AG04450 (cell line): Measurements from ENCODE around the gene CHL1. TPM values are rescaled to one million over a fixed set of nuclear protein-coding genes. Genes with fewer than 3 reads are reported as not detected.

Source experiments
- CTCF ChIA-PET: fragments of 300-600, 350-600 bp; formaldehyde crosslinking; extraction: SDS; loops from one replicate; lab custom pipeline; 2022; ENCODE audit warnings: antibody characterized with exemption, inconsistent platforms; lab: Charles Lee
- POLR2A ChIA-PET: fragments of 350-600 bp; formaldehyde crosslinking; extraction: SDS; loops from one replicate; lab custom pipeline; 2021; ENCODE audit warnings: antibody characterized with exemption, inconsistent platforms; lab: Yijun Ruan, JAX
- DNase-seq: peaks from one replicate; pipeline ENCODE4 v3.0.0-alpha.2; 2011; ENCODE audit warnings: low read depth, low spot score
- H3K27ac ChIP-seq: one replicate; pipeline ENCODE4 v1.5.1; 2012; ENCODE audit warnings: low read depth, low read length, control low read depth
- H3K27me3 ChIP-seq: one replicate; pipeline ENCODE4 v1.6.0; 2012; ENCODE audit warnings: low read length; ENCODE audit not compliant: control insufficient read depth, insufficient read depth
- H3K4me3 ChIP-seq: 2 replicates; pipeline ENCODE4 v1.5.1; 2011; ENCODE audit warnings: mild to moderate bottlenecking, low read depth, low read length, control low read depth
- H3K9me3 ChIP-seq: 2 replicates; pipeline ENCODE4 v1.5.1; 2012; ENCODE audit warnings: low read length; ENCODE audit not compliant: control insufficient read depth, insufficient read depth
- CTCF ChIP-seq: IDR thresholded peaks from 2 replicates; pipeline ENCODE4 v1.5.1; 2011; ENCODE audit warnings: low read depth, low read length, control low read depth, inconsistent platforms
- polyA plus RNA-seq: library from polyadenylated mRNA; depleted of rRNA; stranded (reverse); fragments of >200 nt; gene quantifications from 2 replicates; pipeline ENCODE4 v1.2.3, GENCODE V29; 2011

Gene CHL1
- polyA plus RNA-seq, 1 experiment: 0.40 TPM

- no peak for DNase-seq
- ChIA-PET CTCF (interaction anchor here (2.1 kb wide), 1 partner anchor 41 kb away, joined by 6 read pairs; no protein-coding TSS in a partner anchor), POLR2A (no interaction called here)
- TF ChIP-seq CTCF: no peak
- no peak overlapping the region for H3K27ac ChIP-seq
- H3K4me3 ChIP-seq: no peak overlapping the region
- no peaks in the 10 kb centered on the region; the same call in 1 of the 2 replicates for H3K9me3 ChIP-seq
- no peaks in the 10 kb centered on the region for H3K27me3 ChIP-seq
These were observed 116.3 kb downstream of the CHL1 start for GRCh38 chr3:312911-313310.

DNA sequence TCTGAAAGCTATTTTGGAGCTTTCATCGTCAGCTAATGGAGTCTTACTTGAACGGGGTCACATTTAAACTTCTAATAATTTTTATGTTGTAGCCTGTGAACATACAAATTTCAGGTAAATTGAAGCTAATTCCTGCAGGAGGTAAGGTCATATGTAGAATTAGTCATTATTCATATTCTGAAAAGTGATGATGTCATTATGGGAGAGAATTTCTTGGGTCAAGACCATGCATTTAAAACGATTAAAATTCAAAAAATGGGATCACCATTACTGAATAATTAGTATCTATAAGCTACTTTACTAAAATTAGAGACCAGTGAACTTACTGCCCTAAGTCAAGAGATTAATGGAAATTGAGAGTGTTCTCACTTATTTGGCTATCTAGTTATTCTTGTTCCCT lies 120.4 kb downstream of the CHL1 start:
- POLR2A ChIA-PET: no interaction called here
- TF ChIP-seq CTCF: no peak

DNA sequence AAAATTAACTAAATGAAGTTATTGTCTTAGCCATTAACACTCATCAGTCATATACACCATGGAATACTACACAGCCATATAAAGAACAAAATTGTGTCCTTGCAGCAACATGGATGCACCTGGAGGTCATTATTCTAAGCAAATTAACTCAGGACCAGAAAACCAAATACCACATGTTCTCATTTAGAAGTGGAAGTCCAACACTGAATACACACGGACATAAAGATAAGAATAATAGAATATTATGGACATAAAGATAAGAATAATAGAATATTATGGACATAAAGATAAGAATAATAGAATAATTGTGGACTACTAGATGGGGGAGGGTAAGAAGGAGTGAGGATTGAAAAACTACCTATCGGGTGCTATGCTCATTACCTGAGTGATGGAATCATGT lies 122.3 kb downstream of the CHL1 start:
- H3K27ac ChIP-seq: no peak overlapping the region
- no peak for DNase-seq
- no peaks in the 10 kb centered on the region for H3K27me3 ChIP-seq
- H3K4me3 ChIP-seq: no peak overlapping the region
- CTCF ChIA-PET: no interaction called here
- no peaks in the 10 kb centered on the region for H3K9me3 ChIP-seq
- no peak for TF ChIP-seq CTCF
- POLR2A ChIA-PET: no interaction called here

More for the DNA sequence above, 120.4 kb downstream of the CHL1 start:
- CTCF ChIA-PET: interaction anchor here (2.2 kb wide), 1 partner anchor 37 kb away, joined by 14 read pairs; no protein-coding TSS in a partner anchor
- DNase-seq: no peak
- Histone ChIP-seq H3K27me3 (no peaks in the 10 kb centered on the region), H3K27ac (no peak overlapping the region), H3K9me3 (no peaks in the 10 kb centered on the region), H3K4me3 (no peak overlapping the region)

DNA sequence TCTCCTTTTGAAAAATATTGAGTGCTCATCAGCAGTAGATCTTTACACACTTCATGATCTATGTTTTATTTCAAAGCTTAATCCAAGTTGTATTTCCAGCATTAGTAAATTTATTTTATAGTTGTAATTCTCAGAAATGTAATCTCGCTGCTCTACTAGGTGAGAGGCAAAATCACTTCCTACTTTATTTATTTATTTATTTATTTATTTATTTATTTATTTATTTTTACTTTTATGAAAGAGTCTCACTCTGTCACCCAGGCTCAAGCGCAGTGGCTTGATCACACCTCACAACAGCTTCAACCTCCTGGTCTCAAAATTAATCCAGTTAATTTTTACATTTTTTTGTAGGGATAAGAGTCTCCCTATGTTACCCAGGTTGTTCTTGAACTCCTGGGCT lies 127.9 kb downstream of the CHL1 start:
- Histone ChIP-seq H3K9me3 (no peaks in the 10 kb centered on the region), H3K4me3 (no peak overlapping the region), H3K27me3 (no peaks in the 10 kb centered on the region), H3K27ac (no peak overlapping the region)
- no peak for TF ChIP-seq CTCF
- no peak for DNase-seq
- ChIA-PET CTCF (interaction anchor here (0.6 to 1.2 kb wide), 2 partner anchors 8 to 30 kb away, joined by 5 read pairs; no protein-coding TSS in a partner anchor), POLR2A (no interaction called here)

DNA sequence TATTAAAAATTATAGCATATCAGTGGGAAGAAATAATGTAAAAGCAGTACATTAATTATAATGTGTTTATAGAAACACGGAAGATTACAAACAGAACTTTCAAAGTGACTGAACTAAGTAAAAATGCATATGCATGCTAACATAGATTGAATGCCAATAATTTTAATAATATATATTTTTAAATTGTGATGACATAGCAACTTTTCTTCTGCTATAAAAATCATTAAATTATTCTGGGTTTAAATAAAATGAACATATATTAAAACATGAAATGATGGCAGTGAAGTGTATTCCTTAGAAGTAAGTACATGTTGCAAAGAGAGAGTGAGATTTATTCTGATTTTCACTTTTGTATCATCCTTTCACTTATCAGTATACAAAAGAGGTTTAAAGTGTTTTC lies 128.9 kb downstream of the CHL1 start:
- CTCF ChIA-PET: interaction anchor here (2.8 kb wide), 1 partner anchor 29 kb away, joined by 15 read pairs; no protein-coding TSS in a partner anchor
- Histone ChIP-seq H3K4me3 (no peak overlapping the region), H3K9me3 (no peaks in the 10 kb centered on the region), H3K27ac (no peak overlapping the region), H3K27me3 (no peaks in the 10 kb centered on the region)
- DNase-seq: no peak
- POLR2A ChIA-PET: no interaction called here
- no peak for TF ChIP-seq CTCF
